Suprapubic skin (tissue), 4 donors: ENCODE data around the gene ERMN. TPM values are rescaled to one million over a fixed set of nuclear protein-coding genes. Genes with fewer than 3 reads are reported as not detected.

ENCODE experiments used
- DNase-seq, 2 donors: peaks; one replicate each; pipeline ENCODE4 v3.0.0-alpha.2; 2019; ENCODE audit warnings: low spot score in 2 of 2
- H3K27ac ChIP-seq: fragments of 200-600 bp; sonication (generic); one replicate; pipeline ENCODE4 v1.5.1; 2019
- H3K27me3 ChIP-seq: fragments of 200-600 bp; sonication (generic); one replicate; pipeline ENCODE4 v1.5.1; 2019
- H3K36me3 ChIP-seq: fragments of 200-600 bp; sonication (generic); one replicate; pipeline ENCODE4 v1.5.1; 2019
- H3K4me1 ChIP-seq: fragments of 200-600 bp; sonication (generic); one replicate; pipeline ENCODE4 v1.5.1; 2019
- H3K4me3 ChIP-seq: fragments of 200-600 bp; sonication (generic); one replicate; pipeline ENCODE4 v1.5.1; 2019; ENCODE audit warnings: mild to moderate bottlenecking
- H3K9me3 ChIP-seq: fragments of 200-600 bp; sonication (generic); one replicate; pipeline ENCODE4 v1.5.1; 2019
- CTCF ChIP-seq, 2 donors: fragments of 200-600 bp in 1 of 2; fragments of 450-650 bp in 1 of 2; sonication (generic) in 1 of 2; IDR thresholded peaks; one replicate each; pipeline ENCODE4 v1.5.1; 2016 to 2019; ENCODE audit warnings: antibody characterized with exemption in 2 of 2, mild to moderate bottlenecking in 1 of 2, moderate library complexity in 1 of 2
- EP300 ChIP-seq: sonication (generic); formaldehyde crosslinking; IDR thresholded peaks from one replicate; pipeline ENCODE4 v1.6.1; 2017; ENCODE audit warnings: antibody characterized with exemption
- POLR2A ChIP-seq, 2 donors: fragments of 450-650 bp; IDR thresholded peaks; one replicate each; pipeline ENCODE4 v1.6.1; 2017; ENCODE audit warnings: antibody characterized with exemption in 2 of 2, mild to moderate bottlenecking in 2 of 2, moderate library complexity in 2 of 2
- POLR2AphosphoS5 ChIP-seq, 3 donors: sonication (generic); formaldehyde crosslinking; IDR thresholded peaks; one replicate each; pipeline ENCODE4 v1.6.1; 2017; ENCODE audit warnings: antibody characterized with exemption in 3 of 3
- WGBS: methylation state at CpG from one replicate; pipeline ENCODE4 v1.1.5; 2018; 5-methylcytosine and 5-hydroxymethylcytosine counted together
- total RNA-seq, 4 donors: library from RNA; depleted of rRNA; stranded (reverse); fragments of >200 nt; gene quantifications; one replicate each; pipeline ENCODE4 v1.1.0, GENCODE V29; 2016

ERMN gene
- total RNA-seq, 4 donors from 2014 or later, result 0.72 TPM; not detected in 3

DNA sequence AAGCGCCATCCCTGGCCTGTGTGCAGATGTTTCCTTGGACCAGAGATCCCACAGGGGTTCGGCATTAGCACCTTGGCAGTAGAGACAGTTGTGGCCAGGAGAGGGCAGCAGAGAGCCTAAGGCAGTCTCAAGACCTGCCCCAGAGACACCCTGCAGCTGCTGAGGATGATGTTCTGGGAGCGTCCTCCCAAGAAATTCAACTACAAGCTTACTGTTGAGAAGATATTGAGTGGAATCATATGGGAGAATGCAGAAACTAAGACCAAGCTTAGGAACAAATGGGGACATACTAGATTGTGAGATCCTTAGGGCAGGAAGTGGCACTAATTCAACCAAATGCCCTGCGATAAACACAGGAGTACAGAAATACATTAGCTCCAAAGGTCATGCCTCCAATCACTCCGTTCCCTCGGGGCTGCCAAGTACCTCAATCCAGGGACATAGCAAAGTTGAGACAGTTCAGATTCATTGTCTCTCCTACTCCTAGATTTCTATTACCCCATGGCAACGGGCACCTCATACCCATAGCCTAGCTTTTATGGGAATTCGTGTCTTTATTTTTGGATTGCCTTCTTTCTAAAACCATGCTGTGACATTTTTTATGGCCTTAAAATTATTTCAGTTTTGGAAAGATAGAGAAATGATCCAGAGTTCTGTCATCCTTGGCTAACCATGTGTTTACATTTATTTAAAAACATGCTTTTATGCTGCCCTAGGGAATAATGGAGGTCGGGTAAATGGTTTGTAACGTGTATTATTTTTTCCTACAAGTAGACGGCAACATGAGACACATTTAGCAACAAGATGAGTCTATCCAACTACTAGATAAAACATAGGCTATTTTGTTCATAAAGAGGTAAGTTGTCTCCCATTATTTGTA lies 2.2 kb upstream of the ERMN start:
- no peak overlapping the region for H3K27ac ChIP-seq
- no peaks in the 10 kb centered on the region for H3K4me1 ChIP-seq
- H3K27me3 ChIP-seq, result no peaks in the 10 kb centered on the region
- no peaks in the 10 kb centered on the region for H3K36me3 ChIP-seq
- H3K9me3 ChIP-seq, result no peaks in the 10 kb centered on the region
- DNase-seq, result peak; percentile 80 to 83
- TF ChIP-seq POLR2A (IDR thresholded peaks at IDR 0.05) (no peak), POLR2AphosphoS5 (IDR thresholded peaks at IDR 0.05) (no peak), CTCF (IDR thresholded peaks at IDR 0.05) (peak; percentile 55 to 92)
- H3K4me3 ChIP-seq, result no peak overlapping the region
- WGBS, result 38% methylated on average over 11 of the region's 11 CpGs

- no peak overlapping the region for H3K27ac ChIP-seq
- no peaks in the 10 kb centered on the region for H3K27me3 ChIP-seq
- no peaks in the 10 kb centered on the region for H3K9me3 ChIP-seq
- H3K36me3 ChIP-seq, result no peaks in the 10 kb centered on the region
- TF ChIP-seq CTCF (IDR thresholded peaks at IDR 0.05) (no peak), EP300 (no peak), POLR2A (IDR thresholded peaks at IDR 0.05) (no peak), POLR2AphosphoS5 (IDR thresholded peaks at IDR 0.05) (no peak)
- H3K4me3 ChIP-seq, result no peak overlapping the region
- DNase-seq, result no peak
- no peaks in the 10 kb centered on the region for H3K4me1 ChIP-seq
- WGBS, result 76% methylated on average over 3 of the region's 3 CpGs
These were observed 1.6 kb upstream of the ERMN start for GRCh38 chr2:157327200-157327599.

GRCh38 chr2:157326698-157327097 lies 1.1 kb upstream of the ERMN start:
- 83% methylated on average over 3 of the region's 3 CpGs for WGBS
- Histone ChIP-seq H3K27ac (no peak overlapping the region), H3K9me3 (no peaks in the 10 kb centered on the region), H3K36me3 (no peaks in the 10 kb centered on the region), H3K4me3 (no peak overlapping the region), H3K27me3 (no peaks in the 10 kb centered on the region), H3K4me1 (no peaks in the 10 kb centered on the region)
- no peak for DNase-seq
- TF ChIP-seq POLR2A (IDR thresholded peaks at IDR 0.05), result no peak
- no peak for TF ChIP-seq EP300
- TF ChIP-seq POLR2AphosphoS5 (IDR thresholded peaks at IDR 0.05), result no peak
- no peak for TF ChIP-seq CTCF (IDR thresholded peaks at IDR 0.05)

- DNase-seq, result no peak
- no peaks in the 10 kb centered on the region for H3K4me1 ChIP-seq
- H3K27ac ChIP-seq, result no peak overlapping the region
- no peaks in the 10 kb centered on the region for H3K36me3 ChIP-seq
- WGBS, result 89% methylated on average over 2 of the region's 2 CpGs
- no peaks in the 10 kb centered on the region for H3K27me3 ChIP-seq
- TF ChIP-seq EP300, result no peak
- TF ChIP-seq POLR2AphosphoS5 (IDR thresholded peaks at IDR 0.05), result no peak
- TF ChIP-seq POLR2A (IDR thresholded peaks at IDR 0.05), result no peak
- TF ChIP-seq CTCF (IDR thresholded peaks at IDR 0.05), result no peak
- H3K4me3 ChIP-seq, result no peak overlapping the region
- H3K9me3 ChIP-seq, result no peaks in the 10 kb centered on the region
These were observed 1.2 kb downstream of the ERMN start for GRCh38 chr2:157324331-157324843.

DNA sequence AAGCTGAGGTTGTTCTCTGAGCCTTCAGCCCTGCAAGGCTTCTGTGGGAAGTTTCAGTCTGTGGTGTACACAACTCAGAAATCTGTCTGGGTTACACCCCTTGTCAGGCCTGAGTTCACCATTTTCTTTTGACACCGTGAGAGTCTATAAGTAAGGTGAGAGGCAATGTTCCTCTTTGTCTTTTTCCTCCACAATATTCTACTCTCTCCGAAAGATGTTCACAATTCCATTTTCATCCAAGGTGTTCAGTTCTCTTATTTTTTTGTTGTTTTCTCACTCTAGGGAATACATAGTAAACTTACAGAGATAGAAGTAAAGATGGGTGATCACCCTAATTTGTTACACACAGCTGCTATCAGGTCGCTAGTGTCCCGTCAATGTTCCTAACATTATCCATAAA lies 3.2 kb downstream of the ERMN start:
- no peaks in the 10 kb centered on the region for H3K4me1 ChIP-seq
- no peaks in the 10 kb centered on the region for H3K36me3 ChIP-seq
- H3K27me3 ChIP-seq, result no peaks in the 10 kb centered on the region
- H3K4me3 ChIP-seq, result no peak overlapping the region
- no peaks in the 10 kb centered on the region for H3K9me3 ChIP-seq
- no peak overlapping the region for H3K27ac ChIP-seq
- no peak for TF ChIP-seq EP300
- no peak for TF ChIP-seq POLR2A (IDR thresholded peaks at IDR 0.05)
- no peak for TF ChIP-seq CTCF (IDR thresholded peaks at IDR 0.05)
- no peak for TF ChIP-seq POLR2AphosphoS5 (IDR thresholded peaks at IDR 0.05)
- WGBS, result 92% methylated on average over 4 of the region's 4 CpGs
- DNase-seq, result no peak
